Breast epithelium (tissue), 4 donors: ENCODE data around the gene ZFYVE9. TPM values are rescaled to one million over a fixed set of nuclear protein-coding genes. Genes with fewer than 3 reads are reported as not detected.
"Not testable (repeated sequence)": the region's sequence is repeated elsewhere in the genome, so short reads cannot be mapped to it uniquely, and the experiment has no call there.

Experiments
- DNase-seq, 2 donors: peaks; one replicate each; pipeline ENCODE4 v3.0.0-alpha.2; 2019; ENCODE audit warnings: low spot score in 2 of 2
- H3K27ac ChIP-seq, 2 donors: fragments of 200-600 bp; sonication (generic) in 1 of 2; one replicate each; pipeline ENCODE4 v1.5.1; 2016 to 2019; ENCODE audit warnings: mild to moderate bottlenecking in 1 of 2
- H3K27me3 ChIP-seq, 2 donors: fragments of 200-600 bp; sonication (generic) in 1 of 2; one replicate each; pipeline versions ENCODE4 v1.5.1 to v1.6.0; 2017 to 2019; ENCODE audit warnings: control low read depth in 1 of 2, mild to moderate bottlenecking in 1 of 2
- H3K36me3 ChIP-seq: fragments of 200-600 bp; one replicate; pipeline ENCODE4 v1.5.1; 2019
- H3K4me1 ChIP-seq, 2 donors: fragments of 200-600 bp; sonication (generic); one replicate each; pipeline ENCODE4 v1.5.1; 2016 to 2019; ENCODE audit warnings: control low read depth in 1 of 2
- H3K4me3 ChIP-seq, 3 donors: fragments of 200-600 bp; sonication (generic); 1 replicate in 2 of 3; 2 replicates in 1 of 3; pipeline ENCODE4 v1.5.1; 2016 to 2019; ENCODE audit warnings: mild to moderate bottlenecking in 3 of 3, moderate library complexity in 2 of 3
- H3K9me3 ChIP-seq, 2 donors: fragments of 200-600 bp; sonication (generic) in 1 of 2; one replicate each; pipeline ENCODE4 v1.5.1; 2016 to 2019; ENCODE audit warnings: control low read depth in 1 of 2
- POLR2A ChIP-seq: fragments of 450-650 bp; IDR thresholded peaks from one replicate; pipeline ENCODE4 v1.6.1; 2016; ENCODE audit warnings: antibody characterized with exemption, mild to moderate bottlenecking, moderate library complexity
- POLR2AphosphoS5 ChIP-seq, 3 donors: sonication (generic); formaldehyde crosslinking; IDR thresholded peaks; one replicate each; pipeline ENCODE4 v1.6.1; 2017; ENCODE audit warnings: antibody characterized with exemption in 3 of 3
- intact Hi-C: fragments of 100-400 bp; cut with DNase I; formaldehyde crosslinking; loops from one replicate; pipeline ENCODE4 v1.15.1; 2023; ENCODE audit warnings: low total_unique reads
- total RNA-seq, 3 donors: library from RNA; depleted of rRNA; stranded (reverse); fragments of >200 nt; gene quantifications; one replicate each; pipeline ENCODE4 v1.1.0, GENCODE V29; 2016
- TF ChIP-seq, protein P1 (sequence below), 3 donors: fragments of 450-650 bp; IDR thresholded peaks; one replicate each; pipeline ENCODE4 v1.5.1; 2016 to 2017; ENCODE audit warnings: antibody characterized with exemption in 3 of 3, mild to moderate bottlenecking in 3 of 3, moderate library complexity in 3 of 3

Gene ZFYVE9
- total RNA-seq, 3 donors from 2014 or later = 31.1 to 44.3 (median 32.8) TPM

DNA sequence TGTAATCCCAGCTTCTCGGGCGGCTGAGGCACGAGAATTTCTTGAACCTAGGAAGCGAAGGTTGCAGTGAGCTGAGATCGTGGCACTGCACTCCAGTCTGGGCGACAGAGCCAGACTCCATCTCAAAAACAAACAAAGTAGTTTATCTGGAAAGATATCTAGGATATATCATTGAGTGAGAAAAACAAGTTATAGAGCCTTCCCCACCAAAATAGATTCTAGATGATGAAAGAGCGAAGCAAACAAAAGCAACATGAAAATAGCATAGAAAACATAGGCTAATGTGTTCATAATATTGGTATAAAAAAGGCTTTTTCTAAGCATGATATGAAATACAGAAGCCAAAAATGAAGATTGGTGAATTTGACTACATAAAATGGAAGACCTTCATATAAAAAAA lies 52.1 kb downstream of the ZFYVE9 start:
- Histone ChIP-seq H3K9me3 (peaks cover 0 to 11% of the 10 kb centered on the region in 2 donors), H3K4me1 (no peaks in the 10 kb centered on the region), H3K4me3 (no peak overlapping the region), H3K27ac (no peak overlapping the region), H3K36me3 (no peaks in the 10 kb centered on the region), H3K27me3 (no peaks in the 10 kb centered on the region)
- intact Hi-C loops = no loop called here
- no peak for DNase-seq
- TF ChIP-seq, protein P1, sequence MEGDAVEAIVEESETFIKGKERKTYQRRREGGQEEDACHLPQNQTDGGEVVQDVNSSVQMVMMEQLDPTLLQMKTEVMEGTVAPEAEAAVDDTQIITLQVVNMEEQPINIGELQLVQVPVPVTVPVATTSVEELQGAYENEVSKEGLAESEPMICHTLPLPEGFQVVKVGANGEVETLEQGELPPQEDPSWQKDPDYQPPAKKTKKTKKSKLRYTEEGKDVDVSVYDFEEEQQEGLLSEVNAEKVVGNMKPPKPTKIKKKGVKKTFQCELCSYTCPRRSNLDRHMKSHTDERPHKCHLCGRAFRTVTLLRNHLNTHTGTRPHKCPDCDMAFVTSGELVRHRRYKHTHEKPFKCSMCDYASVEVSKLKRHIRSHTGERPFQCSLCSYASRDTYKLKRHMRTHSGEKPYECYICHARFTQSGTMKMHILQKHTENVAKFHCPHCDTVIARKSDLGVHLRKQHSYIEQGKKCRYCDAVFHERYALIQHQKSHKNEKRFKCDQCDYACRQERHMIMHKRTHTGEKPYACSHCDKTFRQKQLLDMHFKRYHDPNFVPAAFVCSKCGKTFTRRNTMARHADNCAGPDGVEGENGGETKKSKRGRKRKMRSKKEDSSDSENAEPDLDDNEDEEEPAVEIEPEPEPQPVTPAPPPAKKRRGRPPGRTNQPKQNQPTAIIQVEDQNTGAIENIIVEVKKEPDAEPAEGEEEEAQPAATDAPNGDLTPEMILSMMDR (IDR thresholded peaks at IDR 0.05) = no peak
- TF ChIP-seq POLR2A = no peak
- no peak for TF ChIP-seq POLR2AphosphoS5 (IDR thresholded peaks at IDR 0.05)

DNA sequence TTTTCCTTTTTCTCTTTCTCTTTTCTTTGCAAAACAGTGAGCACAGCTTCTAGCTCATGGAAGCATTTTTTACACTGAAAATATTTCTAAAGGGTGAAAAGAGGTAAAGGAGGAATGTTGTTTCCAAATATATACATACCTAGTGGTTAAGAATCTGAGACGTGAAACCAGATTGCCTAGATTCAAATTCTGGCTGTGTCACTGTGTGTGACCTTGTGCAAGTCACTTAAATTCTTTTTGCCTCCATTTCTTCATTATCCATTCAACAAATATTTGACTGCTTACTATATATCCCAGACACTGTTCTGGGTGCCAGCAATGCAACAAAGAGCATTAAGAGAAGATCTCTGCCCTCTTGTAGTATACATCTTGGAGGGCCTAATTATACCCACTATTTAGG lies 53.3 kb downstream of the ZFYVE9 start:
- Histone ChIP-seq H3K4me3 (no peak overlapping the region), H3K27me3 (no peaks in the 10 kb centered on the region), H3K27ac (no peak overlapping the region), H3K9me3 (peaks cover 4 to 22% of the 10 kb centered on the region in 2 donors), H3K4me1 (no peaks in the 10 kb centered on the region), H3K36me3 (no peaks in the 10 kb centered on the region)
- TF ChIP-seq POLR2A (no peak), POLR2AphosphoS5 (IDR thresholded peaks at IDR 0.05) (no peak)
- TF ChIP-seq, protein P1 (IDR thresholded peaks at IDR 0.05) = no peak
- intact Hi-C loops = no loop called here
- DNase-seq = no peak

DNA sequence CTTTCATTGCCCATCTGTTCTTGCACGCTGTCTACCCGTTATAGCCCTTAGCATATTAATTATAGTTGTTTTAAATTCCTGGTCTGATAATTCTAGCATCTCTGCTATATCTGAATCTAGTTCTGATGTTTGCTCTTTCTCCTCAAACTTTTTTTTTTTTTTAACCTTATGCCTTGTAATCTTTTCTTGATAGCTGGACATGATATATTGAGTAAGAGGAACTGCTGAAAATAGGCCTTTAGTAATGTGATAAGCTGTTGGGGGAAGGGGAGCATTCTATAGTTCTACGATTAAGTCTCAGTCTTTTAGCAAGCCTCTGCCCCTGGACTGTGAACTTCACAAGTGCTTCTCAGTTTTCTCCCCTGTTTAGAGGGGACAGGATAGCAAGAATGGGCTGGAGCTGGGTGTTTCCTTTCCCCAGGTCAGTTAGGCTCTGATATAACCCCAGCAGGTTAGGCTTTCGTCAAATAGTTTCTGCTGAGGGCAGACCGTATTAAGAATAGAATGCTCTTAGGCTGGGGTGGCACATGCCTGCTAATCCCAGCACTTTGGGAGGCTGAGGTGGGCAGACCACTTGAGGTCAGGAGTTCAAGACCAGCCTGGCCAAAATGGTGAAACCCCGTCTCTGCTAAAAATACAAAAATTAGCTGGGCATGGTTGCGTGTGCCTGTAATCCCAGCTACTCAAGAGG lies 62.2 kb downstream of the ZFYVE9 start:
- Histone ChIP-seq H3K4me1 (no peaks in the 10 kb centered on the region), H3K4me3 (no peak overlapping the region), H3K9me3 (peaks cover 5 to 17% of the 10 kb centered on the region in 2 donors), H3K27me3 (no peaks in the 10 kb centered on the region), H3K27ac (no peak overlapping the region), H3K36me3 (no peaks in the 10 kb centered on the region)
- TF ChIP-seq, protein P1 (IDR thresholded peaks at IDR 0.05) = no peak
- TF ChIP-seq POLR2AphosphoS5 (IDR thresholded peaks at IDR 0.05) = no peak
- TF ChIP-seq POLR2A = no peak
- intact Hi-C loops = no loop called here
- DNase-seq = no peak

DNA sequence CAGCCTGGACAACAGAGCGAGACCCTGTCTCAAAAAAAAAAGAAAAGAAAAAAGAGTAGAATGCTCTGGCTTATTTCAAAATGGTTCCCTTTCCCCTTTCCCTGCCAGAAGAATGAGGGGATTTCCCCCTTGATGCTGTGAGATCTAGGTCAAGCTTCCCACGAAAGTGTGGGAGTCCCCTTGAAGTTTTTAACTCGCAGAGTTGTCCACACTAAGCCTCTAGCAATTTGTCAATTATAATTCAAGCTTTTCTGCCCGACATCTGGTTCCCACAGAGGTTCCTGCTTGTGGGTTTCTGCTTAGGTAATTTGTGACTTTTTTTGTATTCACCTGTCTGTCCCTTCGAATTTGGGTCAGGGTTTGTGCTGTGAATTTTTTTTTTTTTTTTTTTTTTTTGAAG lies 62.8 kb downstream of the ZFYVE9 start:
- Histone ChIP-seq H3K4me1 (no peaks in the 10 kb centered on the region), H3K27me3 (no peaks in the 10 kb centered on the region), H3K9me3 (peaks cover 5 to 11% of the 10 kb centered on the region in 2 donors), H3K4me3 (no peak overlapping the region), H3K36me3 (no peaks in the 10 kb centered on the region), H3K27ac (no peak overlapping the region)
- no peak for TF ChIP-seq POLR2A
- TF ChIP-seq POLR2AphosphoS5 (IDR thresholded peaks at IDR 0.05) = no peak
- TF ChIP-seq, protein P1 (IDR thresholded peaks at IDR 0.05) = no peak
- no peak for DNase-seq
- intact Hi-C loops = no loop called here

DNA sequence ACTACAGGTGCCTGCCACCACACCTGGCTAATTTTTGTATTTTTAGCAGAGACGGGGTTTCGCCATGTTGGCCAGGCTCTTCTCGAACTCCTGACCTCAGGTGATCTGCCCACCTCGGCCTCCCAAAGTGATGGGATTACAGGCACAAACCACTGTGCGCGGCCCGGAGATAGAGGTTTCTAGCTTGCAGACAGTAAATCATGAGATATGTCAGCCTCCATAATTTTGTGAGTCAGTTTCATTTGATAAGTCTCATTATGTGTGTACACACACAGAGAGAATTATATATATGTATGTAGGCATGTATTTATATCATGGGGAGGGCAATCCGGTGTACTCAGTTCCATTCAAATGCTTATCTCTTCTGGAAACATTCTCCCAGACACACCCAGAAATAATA lies 64.8 kb downstream of the ZFYVE9 start:
- H3K9me3 ChIP-seq, DNase-seq, H3K36me3 ChIP-seq, H3K27ac ChIP-seq, H3K4me3 ChIP-seq, H3K27me3 ChIP-seq, H3K4me1 ChIP-seq, intact Hi-C loops: not testable (repeated sequence)
